ENCODE results near the gene CHAT.

Gene CHAT

DNA sequence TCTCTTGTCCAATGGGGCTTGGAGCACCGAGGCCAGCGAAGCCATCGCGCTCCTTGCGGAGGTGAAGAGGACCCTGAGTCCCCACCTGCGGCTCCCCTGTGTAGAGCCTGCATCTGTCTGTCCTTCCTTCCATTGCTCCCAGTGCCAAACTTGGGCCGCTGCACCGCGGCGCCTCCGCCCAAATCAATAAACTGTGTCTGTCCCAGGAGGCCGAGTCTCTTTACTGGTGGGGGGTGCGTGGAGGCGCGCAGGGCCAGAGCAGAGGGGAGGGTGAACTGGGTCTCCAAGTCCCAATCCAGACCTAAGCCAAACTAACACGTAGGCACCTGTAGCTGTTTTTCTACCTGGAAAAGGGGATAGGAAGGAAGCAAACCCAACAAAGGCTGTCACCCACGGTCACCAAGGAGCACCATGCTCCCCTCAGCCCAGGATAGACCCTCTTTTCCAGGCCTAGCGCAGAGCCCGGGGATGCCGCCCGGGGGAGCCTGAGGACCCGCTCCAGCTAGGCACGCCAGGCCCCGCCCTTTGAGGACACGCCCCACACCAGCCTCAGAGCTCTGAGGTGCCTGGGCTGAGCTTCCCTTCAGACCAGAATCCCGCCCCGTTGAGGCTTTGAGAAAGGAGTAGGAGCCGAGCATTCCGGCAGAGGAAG lies 1.2 kb upstream of the CHAT start:
- DNase-seq, result no peak

DNA sequence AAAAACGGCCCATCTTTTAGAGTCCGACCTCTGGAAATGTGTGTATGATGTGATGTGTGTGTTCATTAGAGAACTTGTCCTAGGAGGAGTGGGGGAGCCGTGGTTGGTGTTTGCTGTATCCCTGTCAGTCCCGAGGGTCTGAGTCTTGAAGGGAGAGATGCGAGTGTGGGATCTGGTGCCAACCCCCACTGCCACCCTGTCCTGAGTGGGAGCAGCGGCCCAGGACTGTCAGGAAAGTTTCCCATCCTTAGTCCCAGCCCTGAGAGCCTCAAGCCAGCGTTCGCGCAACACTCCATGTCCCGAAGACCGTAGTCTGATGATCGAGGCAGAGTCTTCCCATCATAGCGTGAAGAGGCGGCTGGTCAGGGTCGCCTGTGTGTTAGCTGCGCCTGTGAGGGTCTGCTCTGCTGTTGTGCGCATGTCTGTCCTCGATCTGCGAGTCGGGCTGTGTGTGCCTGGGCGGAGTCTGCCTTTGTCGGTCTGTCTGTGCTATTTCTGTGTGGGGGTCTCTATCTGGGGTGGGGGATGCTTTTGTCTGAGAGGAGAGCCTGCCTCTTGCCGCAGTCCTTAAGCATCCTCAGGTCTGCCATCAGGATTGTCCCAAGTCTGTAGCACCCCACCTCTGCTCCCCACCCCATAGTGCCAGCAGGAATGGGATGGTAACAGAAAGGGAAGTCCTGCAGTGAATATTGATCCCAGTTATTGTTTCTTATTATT lies 514 bp upstream of the CHAT start:
- DNase-seq, result no peak

DNA sequence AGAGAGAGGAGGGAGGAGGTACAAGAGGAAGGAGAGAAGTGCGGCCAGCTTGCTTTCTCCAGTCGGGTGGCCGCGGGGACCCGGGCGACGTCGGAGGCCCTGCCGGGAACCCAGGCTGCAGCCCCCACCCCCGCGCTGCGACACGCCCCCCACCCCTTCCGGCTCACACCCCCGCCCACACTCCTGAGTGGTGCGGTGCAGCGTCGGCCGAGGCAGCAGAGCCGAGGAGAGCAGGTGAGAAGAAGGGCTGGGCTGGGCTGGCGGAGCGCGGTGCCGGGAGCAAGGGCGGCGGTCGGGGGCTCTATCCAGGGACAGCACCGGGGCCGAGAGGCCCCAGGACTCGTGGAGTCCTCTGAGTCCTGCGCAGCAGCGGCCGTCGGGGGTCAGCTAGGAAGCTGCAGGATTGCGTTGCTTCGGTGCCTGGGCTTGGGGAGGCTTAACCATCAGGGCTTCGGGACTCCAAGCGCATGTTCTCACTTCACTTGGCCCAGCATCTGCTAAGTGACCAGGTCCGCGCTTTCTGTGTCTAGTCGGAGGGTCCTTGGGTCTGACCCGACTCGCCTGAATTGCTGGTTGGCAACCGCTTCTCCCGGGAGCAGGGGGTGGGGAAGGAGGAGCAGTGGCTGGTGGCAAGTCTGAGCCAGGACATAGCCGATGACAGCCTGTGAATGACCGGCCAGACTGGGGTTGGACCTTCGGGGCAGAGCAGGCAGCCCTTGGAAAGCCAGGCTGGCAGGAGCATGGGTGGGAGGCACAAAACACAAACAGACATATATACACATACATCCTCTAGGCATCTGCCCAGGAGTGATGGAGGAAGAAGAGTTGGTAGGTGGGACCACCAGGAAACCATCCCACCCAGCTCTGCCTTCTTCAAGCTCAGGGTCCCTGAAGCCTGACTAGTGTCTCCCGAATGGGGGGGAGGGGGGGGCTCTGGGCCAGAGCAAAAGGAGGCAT lies 683 bp downstream of the CHAT start:
- DNase-seq, result no peak

DNA sequence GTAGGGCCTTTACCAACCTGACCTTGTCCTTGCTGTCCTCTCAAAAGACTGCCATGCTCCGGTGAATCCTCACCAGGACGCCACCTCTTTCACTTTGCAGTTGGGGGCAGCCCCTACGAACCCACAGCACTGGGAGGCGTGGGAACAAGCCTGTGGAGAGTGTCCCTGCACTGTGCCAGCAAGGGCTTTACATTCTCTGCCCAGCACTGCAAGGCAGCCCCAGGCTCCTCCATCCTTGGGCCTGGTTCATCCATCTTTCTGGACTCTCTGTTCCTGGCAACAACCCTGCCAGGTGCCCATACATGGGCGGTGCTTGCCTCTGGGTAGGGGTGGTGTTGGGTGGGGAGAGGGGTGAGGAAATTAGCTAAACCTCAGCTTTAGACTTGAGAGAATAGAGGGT lies 1.4 kb downstream of the CHAT start:
- DNase-seq, result no peak

DNA sequence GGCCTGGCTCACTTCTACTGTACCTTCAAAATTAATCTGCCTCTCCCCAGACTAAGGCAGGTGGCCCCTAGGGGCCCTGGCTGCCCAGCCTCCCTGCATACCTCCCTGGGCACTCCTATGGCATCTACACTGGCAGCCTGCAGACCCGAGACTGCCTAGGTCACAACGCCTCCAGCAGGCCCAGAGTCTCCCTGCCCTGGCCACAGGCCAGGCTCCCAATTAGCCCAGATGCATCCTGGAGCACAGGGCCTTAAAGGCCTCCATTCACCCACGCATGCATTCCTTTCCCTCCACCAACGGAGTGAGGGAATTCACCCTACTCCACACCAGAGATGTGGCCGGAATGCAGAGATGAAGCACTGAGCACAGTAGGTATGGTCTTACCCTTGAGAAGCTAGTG lies 1.9 kb downstream of the CHAT start:
- DNase-seq, result no peak

DNA sequence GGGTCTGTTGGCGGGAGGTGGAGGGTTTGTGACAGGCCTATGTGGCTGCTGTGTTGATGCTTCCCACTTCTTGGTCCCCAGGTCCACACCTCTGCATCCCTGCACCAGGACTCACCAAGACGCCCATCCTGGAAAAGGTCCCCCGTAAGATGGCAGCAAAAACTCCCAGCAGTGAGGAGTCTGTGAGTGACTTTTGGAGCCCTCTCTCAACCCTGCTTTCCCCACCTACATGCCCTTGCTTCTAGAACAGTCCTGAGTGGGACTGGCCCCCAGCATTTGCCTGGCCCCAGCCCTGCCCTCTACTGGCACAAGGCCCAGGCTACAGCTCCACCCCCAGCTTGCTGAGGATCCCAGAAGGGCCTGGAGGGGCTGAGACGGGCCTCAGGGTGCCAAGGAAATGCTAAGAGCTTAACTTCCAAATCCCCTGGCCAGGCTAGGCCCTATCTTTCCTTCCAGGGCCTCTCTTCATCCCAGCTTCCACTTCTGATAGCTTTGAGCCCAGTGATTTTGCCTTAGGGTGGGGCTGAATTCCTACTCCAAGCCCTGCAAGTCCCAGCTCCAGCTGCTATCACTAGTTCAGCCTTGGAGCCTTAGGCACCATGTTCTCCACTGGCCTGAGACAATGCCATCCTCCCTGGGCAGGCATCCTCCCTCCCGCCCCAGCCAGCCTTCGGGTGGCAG lies 2.7 kb downstream of the CHAT start:
- no peak for DNase-seq

DNA sequence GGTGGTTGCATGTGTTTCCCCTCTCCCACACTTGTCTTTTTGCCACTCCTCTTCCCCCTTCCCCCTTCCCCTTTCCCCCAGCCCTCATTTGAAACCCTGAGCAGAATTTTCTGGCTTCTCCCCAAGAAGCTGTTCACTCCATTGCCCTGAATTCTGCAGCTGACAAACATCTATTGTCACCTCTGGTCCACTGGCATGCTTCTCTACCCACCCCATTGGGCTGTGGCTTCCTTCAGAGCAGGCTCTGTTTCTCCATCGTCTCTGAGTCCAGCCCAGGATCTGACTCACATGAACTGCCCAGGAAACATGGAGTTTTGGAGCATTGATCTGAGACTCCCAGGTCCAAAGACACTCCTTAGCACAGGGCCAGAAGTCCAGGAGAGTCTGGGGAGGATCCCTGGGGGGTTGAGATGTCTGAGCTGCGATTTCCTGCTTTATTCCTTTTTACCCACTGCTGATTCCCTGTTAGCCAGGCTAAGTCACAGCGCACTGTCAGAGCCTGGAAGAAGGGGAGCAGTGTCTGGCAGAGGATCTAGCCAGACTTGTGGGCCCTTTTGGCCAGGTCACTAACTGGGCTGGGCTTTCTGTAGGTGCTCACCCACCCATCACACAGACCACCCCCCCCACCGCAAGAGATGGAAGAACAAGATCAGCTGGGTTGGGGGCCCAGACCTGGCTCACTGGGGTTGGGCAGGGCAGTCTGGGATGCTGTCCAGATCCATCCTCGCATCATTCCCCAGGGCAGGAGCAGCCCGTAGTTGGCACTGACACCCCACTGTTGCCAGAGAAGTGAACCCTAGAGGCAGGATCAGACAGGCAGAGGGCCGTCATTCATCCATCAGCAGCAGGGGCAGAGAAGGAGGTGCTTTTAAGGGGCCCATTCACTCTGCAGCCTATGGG lies 3.5 kb downstream of the CHAT start:
- DNase-seq, result no peak

DNA sequence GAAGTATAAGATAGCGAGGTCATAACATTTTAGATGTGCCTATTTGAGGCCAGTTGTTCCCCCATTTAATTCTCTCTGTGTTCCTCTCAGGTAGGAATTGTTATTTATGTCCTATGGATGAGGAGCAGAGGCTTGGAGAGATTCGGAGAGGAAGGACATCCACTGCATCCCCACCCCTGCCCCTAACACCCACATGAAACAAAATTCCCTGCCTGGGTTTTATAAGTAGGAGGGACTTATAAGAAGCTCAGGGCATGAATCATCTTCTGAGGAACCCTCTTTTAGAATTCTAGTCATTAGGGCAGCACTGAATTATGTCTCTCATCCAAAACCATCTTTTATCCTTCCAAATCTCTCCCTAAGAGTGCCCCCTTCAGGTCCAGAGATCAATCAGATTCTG lies 5.0 kb downstream of the CHAT start:
- DNase-seq, result no peak

DNA sequence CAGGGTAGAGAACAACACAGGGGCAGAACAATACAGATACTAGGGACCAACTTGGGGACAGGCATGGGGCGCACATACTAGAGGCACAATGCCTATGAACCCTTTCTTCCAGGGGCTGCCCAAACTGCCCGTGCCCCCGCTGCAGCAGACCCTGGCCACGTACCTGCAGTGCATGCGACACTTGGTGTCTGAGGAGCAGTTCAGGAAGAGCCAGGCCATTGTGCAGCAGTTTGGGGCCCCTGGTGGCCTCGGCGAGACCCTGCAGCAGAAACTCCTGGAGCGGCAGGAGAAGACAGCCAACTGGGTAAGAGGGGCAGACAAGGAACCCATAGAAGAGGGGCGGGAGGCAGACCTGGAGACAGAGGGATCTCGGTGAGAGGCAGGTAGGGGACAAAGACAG lies 5.8 kb downstream of the CHAT start:
- DNase-seq, result no peak

DNA sequence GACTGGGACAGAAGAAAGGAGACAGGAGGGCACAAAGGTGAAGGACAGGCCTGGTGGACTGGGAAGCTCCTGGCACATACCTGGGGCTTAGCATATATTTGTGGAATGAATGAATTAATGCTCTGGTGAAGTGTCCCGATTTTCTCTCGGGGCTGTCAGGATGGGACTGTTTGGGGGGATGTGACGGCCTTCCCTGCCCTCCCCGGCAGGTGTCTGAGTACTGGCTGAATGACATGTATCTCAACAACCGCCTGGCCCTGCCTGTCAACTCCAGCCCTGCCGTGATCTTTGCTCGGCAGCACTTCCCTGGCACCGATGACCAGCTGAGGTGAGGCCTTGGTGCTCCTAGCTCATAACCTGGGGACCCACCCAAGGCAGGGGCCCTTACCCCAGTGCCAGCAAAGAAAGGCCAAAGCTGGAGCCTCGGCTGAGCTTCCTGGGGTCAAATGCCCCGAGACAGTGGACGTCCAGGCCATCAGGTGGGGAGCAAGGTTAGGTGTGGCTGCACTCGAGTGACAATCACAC lies 6.5 kb downstream of the CHAT start:
- DNase-seq, result no peak

DNA sequence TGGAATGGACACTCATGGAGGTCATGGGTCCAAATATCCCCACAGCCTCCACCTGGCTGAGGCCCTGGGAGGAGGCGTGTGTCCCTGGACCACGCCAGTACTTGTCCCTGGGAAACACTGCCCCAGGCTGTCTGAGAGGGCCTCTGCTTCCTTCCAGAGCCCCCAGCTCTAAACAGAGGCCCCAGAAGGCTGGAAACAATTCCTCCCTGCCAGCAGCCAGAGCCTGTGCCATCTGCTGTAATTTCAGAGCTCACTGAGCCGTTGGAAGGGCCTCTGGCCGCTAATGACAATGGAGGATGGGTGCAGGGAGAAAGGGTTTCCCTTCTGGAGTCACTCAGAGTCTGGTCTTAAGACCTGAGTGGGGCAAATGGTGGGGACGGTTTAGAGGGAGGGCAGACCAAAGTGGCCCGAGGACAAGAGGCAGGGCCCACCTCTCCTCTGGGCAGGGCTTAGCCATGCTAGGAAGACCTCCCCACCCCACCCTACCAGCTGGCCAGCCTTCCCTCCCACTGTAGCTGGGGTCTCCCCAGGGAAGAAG lies 7.1 kb downstream of the CHAT start:
- DNase-seq, result peak; percentile 9

DNA sequence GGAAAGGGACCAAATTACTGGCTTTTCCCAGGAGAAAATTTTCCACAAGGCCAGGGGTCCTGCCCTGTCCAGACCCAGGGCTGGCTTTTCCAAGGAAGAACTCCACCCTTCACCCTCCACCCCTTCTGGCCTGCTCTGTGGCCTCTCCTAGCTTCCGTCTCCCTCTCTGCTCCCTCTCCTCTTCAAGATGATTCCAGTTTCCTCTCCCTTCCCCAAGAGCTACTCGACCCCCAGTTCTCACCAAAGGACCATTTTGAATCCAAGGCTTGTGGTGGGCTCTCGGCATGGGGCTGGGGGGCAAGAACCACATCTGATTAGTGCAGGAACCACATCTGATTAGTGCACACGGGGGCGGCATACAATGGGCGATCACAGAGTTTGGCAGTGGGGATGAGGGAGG lies 7.7 kb downstream of the CHAT start:
- no peak for DNase-seq

DNA sequence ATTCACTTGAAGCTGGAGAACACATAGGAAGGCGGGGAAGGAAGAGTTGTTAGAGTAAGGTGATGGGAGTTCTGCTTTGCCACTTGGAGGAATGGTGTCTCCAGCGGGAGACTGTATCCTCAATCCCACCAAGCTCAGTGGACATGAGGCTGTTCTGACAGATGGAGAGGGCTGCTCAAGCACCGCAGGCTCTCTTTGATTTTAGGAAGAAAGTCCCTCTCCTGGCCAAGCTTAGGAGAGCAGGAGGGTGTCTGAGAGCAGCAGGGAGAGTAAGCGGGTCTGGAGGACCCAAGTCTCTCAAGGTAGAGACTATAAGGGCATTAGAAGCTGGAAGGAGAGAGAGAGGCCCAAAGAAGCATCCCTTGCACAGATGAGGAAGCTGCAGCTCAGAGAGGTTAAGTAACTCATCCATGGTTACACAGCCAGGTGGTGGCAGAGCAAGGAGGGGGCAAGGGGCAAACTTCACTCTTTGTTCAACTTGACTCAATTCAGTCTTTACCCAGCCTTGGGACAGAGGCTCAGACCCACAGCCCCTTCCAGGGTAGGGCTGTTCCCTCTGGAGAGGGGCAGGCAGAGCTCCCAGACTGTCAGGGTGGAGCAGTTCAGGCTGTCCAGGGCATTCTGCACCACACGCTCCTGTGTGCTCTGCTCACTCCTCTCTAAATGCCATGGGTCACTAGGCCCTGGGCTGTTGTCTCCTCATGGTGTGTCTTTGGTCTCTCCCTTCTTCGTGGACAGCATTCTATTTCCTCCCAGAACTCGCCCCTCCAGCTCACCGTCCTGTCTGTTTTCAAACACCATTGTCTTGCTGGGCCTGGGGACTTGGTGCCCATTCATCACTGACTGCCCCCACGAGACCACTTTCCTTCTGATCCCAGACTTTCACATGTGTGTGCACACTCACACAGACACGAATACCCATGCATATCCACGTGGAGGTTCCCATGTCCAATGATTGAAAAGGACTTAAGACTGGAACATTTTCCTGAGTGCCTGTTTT lies 8.9 kb downstream of the CHAT start:
- no peak for DNase-seq

DNA sequence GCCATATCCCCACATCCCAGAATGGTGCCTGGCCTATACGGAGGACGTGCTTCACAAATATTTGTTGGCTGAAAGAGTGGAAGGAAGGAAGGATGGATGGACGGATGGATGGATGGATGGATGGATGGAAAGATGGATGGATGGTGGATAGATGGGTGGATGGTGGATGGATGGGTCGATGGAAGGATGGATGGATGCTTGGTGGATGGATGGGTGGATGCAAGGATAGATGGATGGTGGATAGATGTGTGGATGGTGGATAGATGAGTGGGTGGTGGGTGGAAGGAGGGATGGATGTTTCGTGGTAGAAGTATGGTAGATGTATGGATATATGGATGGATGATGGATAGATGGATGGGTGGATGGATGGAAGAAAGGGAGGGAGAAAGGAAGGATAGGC lies 10.8 kb downstream of the CHAT start:
- DNase-seq, result no peak

DNA sequence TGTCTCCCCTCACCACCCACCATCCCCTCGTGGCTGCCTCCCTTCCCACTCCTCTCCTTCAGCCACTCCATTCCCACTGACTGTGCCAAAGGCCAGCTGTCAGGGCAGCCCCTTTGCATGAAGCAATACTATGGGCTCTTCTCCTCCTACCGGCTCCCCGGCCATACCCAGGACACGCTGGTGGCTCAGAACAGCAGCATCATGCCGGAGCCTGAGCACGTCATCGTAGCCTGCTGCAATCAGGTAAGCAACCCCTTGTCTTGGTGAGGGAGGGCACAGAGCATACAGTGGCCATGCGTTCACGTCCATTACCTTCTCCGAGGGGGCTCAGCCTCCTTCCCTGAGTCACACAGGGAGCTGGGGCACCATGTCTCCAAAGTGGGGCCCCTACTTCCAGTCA lies 11.6 kb downstream of the CHAT start:
- DNase-seq, result no peak

DNA sequence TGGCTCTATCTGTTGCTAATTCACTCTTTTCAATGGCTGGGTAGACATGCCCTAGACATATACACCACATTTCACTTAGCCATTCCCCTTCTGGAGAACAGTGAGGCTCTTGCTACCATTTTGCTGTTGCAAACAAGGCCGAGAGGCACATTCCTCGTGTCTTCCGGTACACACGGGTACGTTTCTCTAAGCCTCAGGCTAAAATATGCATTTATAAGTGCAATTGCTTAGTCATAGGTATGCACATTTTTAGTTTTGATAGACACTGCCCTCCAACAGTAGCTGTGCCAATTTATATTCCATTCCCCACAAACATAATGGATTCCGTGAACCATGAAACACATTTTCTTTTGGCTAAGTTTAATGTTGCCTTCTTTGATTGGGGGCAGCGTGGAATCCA lies 13.2 kb downstream of the CHAT start:
- DNase-seq, result no peak

DNA sequence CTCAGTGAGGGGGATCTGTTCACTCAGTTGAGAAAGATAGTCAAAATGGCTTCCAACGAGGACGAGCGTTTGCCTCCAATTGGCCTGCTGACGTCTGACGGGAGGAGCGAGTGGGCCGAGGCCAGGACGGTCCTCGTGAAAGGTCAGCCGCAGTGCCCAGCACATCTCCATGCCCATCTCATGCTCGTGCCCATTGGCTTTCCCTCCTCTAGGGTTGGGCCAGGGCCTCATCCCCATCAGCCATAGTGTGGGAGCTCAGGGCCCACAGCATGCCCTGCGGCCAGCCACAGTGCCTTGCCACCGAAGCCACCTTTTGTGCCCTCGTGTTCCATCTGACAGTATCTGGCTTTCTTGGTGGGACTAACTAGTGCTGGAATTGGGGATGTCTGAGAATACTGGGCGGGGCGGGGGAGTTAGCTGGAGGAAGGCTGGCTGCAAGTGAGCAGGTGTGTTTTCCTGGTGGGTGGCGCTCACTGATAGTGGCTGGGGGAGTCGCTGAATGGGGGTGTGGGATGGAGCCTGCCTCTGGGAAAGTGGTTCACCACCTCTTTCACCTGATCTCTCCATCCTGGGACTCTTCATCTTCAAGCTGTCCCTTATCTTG lies 13.9 kb downstream of the CHAT start:
- no peak for DNase-seq

DNA sequence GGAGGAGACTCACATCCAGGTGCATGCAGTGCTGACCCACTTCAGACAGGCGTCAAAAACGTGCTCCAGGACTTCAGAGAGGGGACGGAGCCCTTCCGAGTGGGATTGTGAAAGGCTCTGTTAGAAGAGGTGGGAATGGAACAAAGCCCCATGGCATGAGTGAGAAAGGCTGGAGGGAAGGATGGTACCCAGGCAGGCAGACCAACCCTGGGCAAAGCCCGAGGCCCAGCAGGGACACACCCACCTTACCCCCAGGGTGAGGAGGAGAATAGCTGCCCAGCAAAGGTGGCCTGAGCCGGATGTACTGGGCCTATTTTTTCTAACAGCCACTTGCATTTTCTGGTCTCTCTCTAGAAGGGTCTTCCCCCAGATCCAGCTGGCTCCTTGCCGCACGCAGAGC lies 14.8 kb downstream of the CHAT start:
- no peak for DNase-seq

DNA sequence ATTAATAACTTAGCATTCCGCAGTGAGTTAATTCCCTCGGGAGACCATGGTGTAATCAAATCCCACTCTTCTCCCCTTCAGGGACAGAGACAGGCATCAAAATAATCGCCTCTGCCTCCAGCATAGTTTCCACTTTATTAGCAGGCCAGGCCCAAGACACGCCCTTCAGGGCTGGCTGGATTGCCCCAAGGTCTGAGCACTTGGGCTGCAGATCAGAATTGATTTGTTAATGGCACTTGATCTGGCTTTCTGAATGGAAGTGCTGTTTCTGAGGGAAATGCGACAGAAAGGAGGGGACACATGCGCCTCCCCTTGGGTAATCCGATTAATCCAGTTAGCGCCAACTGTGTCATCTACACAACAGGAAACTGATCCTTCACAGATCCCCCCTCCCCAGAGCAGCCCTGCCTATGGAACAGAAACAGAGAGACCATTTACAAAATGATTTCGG lies 15.6 kb downstream of the CHAT start:
- DNase-seq, result no peak

DNA sequence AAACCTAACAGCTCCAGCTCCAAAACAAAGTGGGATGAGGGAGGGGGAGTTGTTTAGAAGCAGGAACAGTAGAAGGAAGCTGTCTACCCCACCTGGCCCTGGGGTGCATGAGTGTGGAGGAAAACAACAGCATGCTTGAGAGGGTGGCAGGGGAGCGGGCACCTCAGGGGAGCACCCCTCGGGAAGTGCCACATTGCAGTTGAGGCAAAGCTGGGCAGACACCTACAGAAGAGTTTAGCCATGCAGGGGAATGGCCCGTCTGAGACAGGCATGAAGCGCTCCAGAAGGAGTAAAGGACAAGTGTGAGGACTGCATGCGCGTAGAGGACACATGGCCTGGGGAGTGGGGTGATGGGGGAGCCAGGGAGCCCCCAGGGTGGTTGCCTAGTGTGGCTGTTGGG lies 18.1 kb downstream of the CHAT start:
- DNase-seq, result no peak

Measured in NCI-H1092 treated with DMSO at 0.1 percent for 48 hours (cell line).